ENCODE data around the gene PIANP. TPM values are rescaled to one million over a fixed set of nuclear protein-coding genes. Genes with fewer than 3 reads are reported as not detected.

The PIANP gene
- total RNA-seq, 3 donors from 2014 or later (not counting 1 experiment from before 2014, with no cell fraction given): not detected

- peaks cover 31 to 34% of the 10 kb centered on the region in 2 donors for H3K27me3 Mint-ChIP-seq (ENCODE audit: low read depth in 2 of 2)
- no peak overlapping the region for H3K4me3 ChIP-seq (ENCODE audit: low read length)
- peaks cover 20% of the 10 kb centered on the region for H3K4me1 ChIP-seq (ENCODE audit: control insufficient read depth, insufficient read depth, low read length)
- H3K27ac ChIP-seq (ENCODE audit: low read length): no peak overlapping the region
- no peak for ATAC-seq
- WGBS (ENCODE audit: insufficient coverage): 92% methylated on average over 9 of the region's 9 CpGs
- no peaks in the 10 kb centered on the region for H3K9me3 Mint-ChIP-seq
- H3K9me3 ChIP-seq (ENCODE audit: control insufficient read depth, insufficient read depth, low read length): no peaks in the 10 kb centered on the region
- H3K27me3 ChIP-seq (ENCODE audit: control insufficient read depth, insufficient read depth, low read length): peaks cover 8% of the 10 kb centered on the region
- H3K27ac Mint-ChIP-seq: no peak overlapping the region
- TF ChIP-seq CTCF (IDR thresholded peaks at IDR 0.05): no peak
- H3K4me1 Mint-ChIP-seq: peaks cover 8 to 20% of the 10 kb centered on the region in 2 donors
- H3K36me3 Mint-ChIP-seq: no peaks in the 10 kb centered on the region
- no peak overlapping the region for H3K4me3 Mint-ChIP-seq
- intact Hi-C loops (cut with micrococcal nuclease): no loop called here
- no peak for DNase-seq
- H3K36me3 ChIP-seq (ENCODE audit: control insufficient read depth, insufficient read depth, low read length): no peaks in the 10 kb centered on the region
Measured at GRCh38 chr12:6694701-6695100, 5.9 kb downstream of the PIANP start.

- H3K4me3 Mint-ChIP-seq: no peak overlapping the region
- no peak overlapping the region for H3K27ac Mint-ChIP-seq
- intact Hi-C loops (cut with micrococcal nuclease): no loop called here
- DNase-seq (no peak), ATAC-seq (no peak)
- H3K27me3 Mint-ChIP-seq (ENCODE audit: low read depth in 2 of 2): peaks cover 23 to 26% of the 10 kb centered on the region in 2 donors
- Histone ChIP-seq H3K36me3 (ENCODE audit: control insufficient read depth, insufficient read depth, low read length) (no peaks in the 10 kb centered on the region), H3K9me3 (ENCODE audit: control insufficient read depth, insufficient read depth, low read length) (no peaks in the 10 kb centered on the region), H3K27ac (ENCODE audit: low read length) (no peak overlapping the region), H3K27me3 (ENCODE audit: control insufficient read depth, insufficient read depth, low read length) (peaks cover 3% of the 10 kb centered on the region), H3K4me1 (ENCODE audit: control insufficient read depth, insufficient read depth, low read length) (peaks cover 18% of the 10 kb centered on the region), H3K4me3 (ENCODE audit: low read length) (no peak overlapping the region)
- peaks cover 8 to 19% of the 10 kb centered on the region in 2 donors for H3K4me1 Mint-ChIP-seq
- no peaks in the 10 kb centered on the region for H3K36me3 Mint-ChIP-seq
- H3K9me3 Mint-ChIP-seq: no peaks in the 10 kb centered on the region
- 91% methylated on average over 4 of the region's 4 CpGs for WGBS (ENCODE audit: insufficient coverage)
- no peak for TF ChIP-seq CTCF (IDR thresholded peaks at IDR 0.05)
Measured at GRCh38 chr12:6693832-6694355, 6.7 kb downstream of the PIANP start.

DNA sequence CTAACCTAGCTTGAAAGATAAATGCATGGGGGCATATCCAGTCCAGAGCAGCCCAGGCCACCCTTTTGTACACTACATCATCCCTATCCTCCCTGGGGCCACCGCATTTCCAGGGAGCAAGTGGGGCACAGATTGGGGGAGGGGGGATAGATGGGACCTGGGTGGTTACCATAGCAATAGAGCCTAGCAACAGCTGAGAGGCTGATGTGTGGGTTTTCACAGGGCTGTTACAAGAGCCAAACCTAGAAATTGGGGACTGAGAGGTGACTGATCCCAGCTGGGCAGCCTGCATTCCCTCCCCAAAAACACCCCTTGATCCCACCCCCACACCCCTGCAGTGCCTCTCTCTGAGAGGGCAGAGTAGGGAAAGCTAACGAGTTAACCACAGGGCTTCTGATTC is 7.7 kb downstream of the PIANP start:
- Mint-ChIP-seq H3K4me3 (no peak overlapping the region), H3K27me3 (ENCODE audit: low read depth in 2 of 2) (peaks cover 14 to 16% of the 10 kb centered on the region in 2 donors), H3K9me3 (no peaks in the 10 kb centered on the region), H3K27ac (peak overlapping the region in 1 of 2 donors; percentile 13), H3K36me3 (no peaks in the 10 kb centered on the region), H3K4me1 (peaks cover 15 to 29% of the 10 kb centered on the region in 2 donors)
- H3K27me3 ChIP-seq (ENCODE audit: control insufficient read depth, insufficient read depth, low read length): no peaks in the 10 kb centered on the region
- intact Hi-C loops (cut with micrococcal nuclease): no loop called here
- no peak overlapping the region for H3K4me3 ChIP-seq (ENCODE audit: low read length)
- TF ChIP-seq CTCF (IDR thresholded peaks at IDR 0.05): no peak
- no peak overlapping the region for H3K27ac ChIP-seq (ENCODE audit: low read length)
- no peaks in the 10 kb centered on the region for H3K36me3 ChIP-seq (ENCODE audit: control insufficient read depth, insufficient read depth, low read length)
- DNase-seq (no peak), ATAC-seq (no peak)
- WGBS (ENCODE audit: insufficient coverage): 71% methylated on average over 2 of the region's 2 CpGs
- no peaks in the 10 kb centered on the region for H3K9me3 ChIP-seq (ENCODE audit: control insufficient read depth, insufficient read depth, low read length)
- H3K4me1 ChIP-seq (ENCODE audit: control insufficient read depth, insufficient read depth, low read length): peaks cover 23% of the 10 kb centered on the region

GRCh38 chr12:6691473-6691872 is 9.1 kb downstream of the PIANP start:
- Mint-ChIP-seq H3K4me3 (no peak overlapping the region), H3K36me3 (no peaks in the 10 kb centered on the region)
- WGBS (ENCODE audit: insufficient coverage): 93% methylated on average over 2 of the region's 4 CpGs

More at GRCh38 chr12:6691473-6691872, 9.1 kb downstream of the PIANP start:
- no peaks in the 10 kb centered on the region for H3K36me3 ChIP-seq (ENCODE audit: control insufficient read depth, insufficient read depth, low read length)
- ATAC-seq: no peak
- H3K27me3 ChIP-seq (ENCODE audit: control insufficient read depth, insufficient read depth, low read length): no peaks in the 10 kb centered on the region
- H3K9me3 ChIP-seq (ENCODE audit: control insufficient read depth, insufficient read depth, low read length): no peaks in the 10 kb centered on the region
- H3K27ac Mint-ChIP-seq: no peak overlapping the region
- peaks cover 22% of the 10 kb centered on the region for H3K4me1 ChIP-seq (ENCODE audit: control insufficient read depth, insufficient read depth, low read length)
- H3K9me3 Mint-ChIP-seq: no peaks in the 10 kb centered on the region
- DNase-seq: no peak
- intact Hi-C loops (cut with micrococcal nuclease): no loop called here
- no peak overlapping the region for H3K27ac ChIP-seq (ENCODE audit: low read length)
- peaks cover 29 to 43% of the 10 kb centered on the region in 2 donors for H3K4me1 Mint-ChIP-seq
- no peak overlapping the region for H3K4me3 ChIP-seq (ENCODE audit: low read length)
- TF ChIP-seq CTCF (IDR thresholded peaks at IDR 0.05): no peak
- peaks cover 6 to 7% of the 10 kb centered on the region in 2 donors for H3K27me3 Mint-ChIP-seq (ENCODE audit: low read depth in 2 of 2)

Measured in natural killer cell (primary cell).